GM12892 (cell line): ENCODE results near the gene GPSM1.

Experiments used
- POLR2A ChIP-seq: IDR thresholded peaks from 2 replicates; pipeline ENCODE4 v1.6.1; 2011; ENCODE audit warnings: low read depth, low read length, control low read depth
- POLR2AphosphoS5 ChIP-seq: IDR thresholded peaks from 2 replicates; pipeline ENCODE4 v1.6.1; 2011; ENCODE audit warnings: low read depth, low read length, control low read depth
- TAF1 ChIP-seq: IDR thresholded peaks from 2 replicates; pipeline ENCODE4 v1.6.1; 2011; ENCODE audit warnings: low read depth, mild to moderate bottlenecking, control low read depth, low read length, borderline replicate concordance

GRCh38 chr9:136305804-136306203 lies 21.5 kb upstream of the GPSM1 start:
- TF ChIP-seq POLR2A = no peak
- no peak for TF ChIP-seq TAF1
- TF ChIP-seq POLR2AphosphoS5 = no peak
